ENCODE results near the gene CAND1. TPM values are rescaled to one million over a fixed set of nuclear protein-coding genes. Genes with fewer than 3 reads are reported as not detected.

The CAND1 gene
- total and polyA plus RNA-seq, 4 donors, result 25.4 to 66.1 (median 45.7) TPM

DNA sequence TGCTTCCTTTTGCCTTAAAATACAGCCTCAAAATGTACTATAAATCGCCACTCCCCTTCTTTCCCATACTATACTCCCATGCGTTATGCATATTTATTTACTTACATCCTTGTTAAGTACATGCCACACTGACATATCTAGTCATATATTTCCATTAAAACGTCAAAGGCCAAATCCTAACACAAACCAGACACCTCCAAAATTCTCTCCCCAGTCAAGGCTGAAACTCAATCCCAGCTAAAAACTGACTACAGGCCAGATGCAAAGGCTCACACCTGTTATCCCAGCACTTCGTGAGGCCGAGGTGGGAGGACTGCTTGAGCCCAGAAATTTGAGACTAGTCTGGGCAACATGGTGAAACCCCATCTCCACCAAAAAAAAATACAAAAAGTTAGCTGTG, 5.7 kb upstream of the CAND1 start:
- no peak overlapping the region for H3K9ac ChIP-seq (ENCODE audit: low read depth in 1 of 2, low read length in 2 of 2)
- H3K9me3 ChIP-seq (ENCODE audit: control insufficient read depth in 4 of 4, low read length in 3 of 4), result peaks cover 2 to 15% (median 5%) of the 10 kb centered on the region in 4 donors
- no peak for DNase-seq (ENCODE audit: low spot score)
- no peak overlapping the region for H3K27ac ChIP-seq (ENCODE audit: low read depth in 1 of 2, low read length in 2 of 2)
- H3K4me1 ChIP-seq (ENCODE audit: control insufficient read depth in 4 of 4, insufficient read depth in 4 of 4, low read length in 3 of 4), result peaks cover 1 to 10% (median 6%) of the 10 kb centered on the region in 4 donors
- H3K4me3 ChIP-seq (ENCODE audit: low read depth in 1 of 3, low read length in 3 of 3), result no peak overlapping the region
- no peaks in the 10 kb centered on the region for H3K36me3 ChIP-seq (ENCODE audit: control insufficient read depth in 4 of 4, insufficient read depth in 3 of 4, low read depth in 1 of 4, low read length in 3 of 4)
- TF ChIP-seq, protein P1, sequence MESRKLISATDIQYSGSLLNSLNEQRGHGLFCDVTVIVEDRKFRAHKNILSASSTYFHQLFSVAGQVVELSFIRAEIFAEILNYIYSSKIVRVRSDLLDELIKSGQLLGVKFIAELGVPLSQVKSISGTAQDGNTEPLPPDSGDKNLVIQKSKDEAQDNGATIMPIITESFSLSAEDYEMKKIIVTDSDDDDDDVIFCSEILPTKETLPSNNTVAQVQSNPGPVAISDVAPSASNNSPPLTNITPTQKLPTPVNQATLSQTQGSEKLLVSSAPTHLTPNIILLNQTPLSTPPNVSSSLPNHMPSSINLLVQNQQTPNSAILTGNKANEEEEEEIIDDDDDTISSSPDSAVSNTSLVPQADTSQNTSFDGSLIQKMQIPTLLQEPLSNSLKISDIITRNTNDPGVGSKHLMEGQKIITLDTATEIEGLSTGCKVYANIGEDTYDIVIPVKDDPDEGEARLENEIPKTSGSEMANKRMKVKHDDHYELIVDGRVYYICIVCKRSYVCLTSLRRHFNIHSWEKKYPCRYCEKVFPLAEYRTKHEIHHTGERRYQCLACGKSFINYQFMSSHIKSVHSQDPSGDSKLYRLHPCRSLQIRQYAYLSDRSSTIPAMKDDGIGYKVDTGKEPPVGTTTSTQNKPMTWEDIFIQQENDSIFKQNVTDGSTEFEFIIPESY (IDR thresholded peaks at IDR 0.05), result no peak
- TF ChIP-seq NR2F2 (IDR thresholded peaks at IDR 0.05) (no peak), FOXA1 (IDR thresholded peaks at IDR 0.05) (no peak)
- 81% methylated on average over 5 of the region's 5 CpGs for WGBS
- no peaks in the 10 kb centered on the region for H3K27me3 ChIP-seq (ENCODE audit: control insufficient read depth in 4 of 4, insufficient read depth in 4 of 4, low read length in 3 of 4)

DNA sequence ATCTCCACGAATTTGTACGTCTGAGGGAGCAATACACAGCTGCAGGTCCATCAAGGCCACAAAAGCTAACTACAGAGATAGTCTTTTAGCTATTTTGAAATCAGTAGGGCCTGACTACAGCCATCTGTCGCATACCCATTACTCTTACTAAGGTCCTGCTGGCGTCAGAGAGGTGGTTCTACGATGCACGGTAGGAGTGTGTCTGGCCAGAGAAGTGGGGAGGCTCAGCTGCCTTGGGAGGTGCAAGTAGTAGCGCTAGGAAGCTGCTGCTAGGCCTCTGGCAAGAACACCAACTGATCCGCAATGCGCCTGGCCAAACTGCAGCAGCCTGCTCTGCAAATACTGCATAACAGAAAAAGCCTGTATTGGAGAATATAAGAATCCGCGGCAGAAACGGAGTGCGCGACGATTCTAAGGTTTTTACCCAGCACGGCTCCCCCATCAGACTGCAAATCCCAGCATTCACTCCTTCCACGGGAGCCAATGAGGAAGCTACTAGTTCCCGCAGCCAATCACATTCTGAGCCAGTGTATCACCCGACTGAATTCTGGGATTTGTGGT, 743 bp upstream of the CAND1 start:
- DNase-seq (ENCODE audit: low spot score), result peak; percentile 82
- no peaks in the 10 kb centered on the region for H3K36me3 ChIP-seq (ENCODE audit: control insufficient read depth in 4 of 4, insufficient read depth in 3 of 4, low read depth in 1 of 4, low read length in 3 of 4)
- 2% methylated on average over 19 of the region's 19 CpGs for WGBS
- H3K9ac ChIP-seq (ENCODE audit: low read depth in 1 of 2, low read length in 2 of 2), result peak overlapping the region; percentile 26 to 90
- TF ChIP-seq, protein P2, sequence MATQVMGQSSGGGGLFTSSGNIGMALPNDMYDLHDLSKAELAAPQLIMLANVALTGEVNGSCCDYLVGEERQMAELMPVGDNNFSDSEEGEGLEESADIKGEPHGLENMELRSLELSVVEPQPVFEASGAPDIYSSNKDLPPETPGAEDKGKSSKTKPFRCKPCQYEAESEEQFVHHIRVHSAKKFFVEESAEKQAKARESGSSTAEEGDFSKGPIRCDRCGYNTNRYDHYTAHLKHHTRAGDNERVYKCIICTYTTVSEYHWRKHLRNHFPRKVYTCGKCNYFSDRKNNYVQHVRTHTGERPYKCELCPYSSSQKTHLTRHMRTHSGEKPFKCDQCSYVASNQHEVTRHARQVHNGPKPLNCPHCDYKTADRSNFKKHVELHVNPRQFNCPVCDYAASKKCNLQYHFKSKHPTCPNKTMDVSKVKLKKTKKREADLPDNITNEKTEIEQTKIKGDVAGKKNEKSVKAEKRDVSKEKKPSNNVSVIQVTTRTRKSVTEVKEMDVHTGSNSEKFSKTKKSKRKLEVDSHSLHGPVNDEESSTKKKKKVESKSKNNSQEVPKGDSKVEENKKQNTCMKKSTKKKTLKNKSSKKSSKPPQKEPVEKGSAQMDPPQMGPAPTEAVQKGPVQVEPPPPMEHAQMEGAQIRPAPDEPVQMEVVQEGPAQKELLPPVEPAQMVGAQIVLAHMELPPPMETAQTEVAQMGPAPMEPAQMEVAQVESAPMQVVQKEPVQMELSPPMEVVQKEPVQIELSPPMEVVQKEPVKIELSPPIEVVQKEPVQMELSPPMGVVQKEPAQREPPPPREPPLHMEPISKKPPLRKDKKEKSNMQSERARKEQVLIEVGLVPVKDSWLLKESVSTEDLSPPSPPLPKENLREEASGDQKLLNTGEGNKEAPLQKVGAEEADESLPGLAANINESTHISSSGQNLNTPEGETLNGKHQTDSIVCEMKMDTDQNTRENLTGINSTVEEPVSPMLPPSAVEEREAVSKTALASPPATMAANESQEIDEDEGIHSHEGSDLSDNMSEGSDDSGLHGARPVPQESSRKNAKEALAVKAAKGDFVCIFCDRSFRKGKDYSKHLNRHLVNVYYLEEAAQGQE (IDR thresholded peaks at IDR 0.05), result peak; percentile 61
- TF ChIP-seq HNF4A (conservative IDR thresholded peaks at IDR 0.05) (no peak), TAF1 (conservative IDR thresholded peaks at IDR 0.05) (peak; percentile 79), FOXA2 (IDR thresholded peaks at IDR 0.05) (peak; percentile 33)
- TF ChIP-seq, protein P1 (IDR thresholded peaks at IDR 0.05), result no peak
- peaks cover 3 to 28% (median 18%) of the 10 kb centered on the region in 4 donors for H3K4me1 ChIP-seq (ENCODE audit: control insufficient read depth in 4 of 4, insufficient read depth in 4 of 4, low read length in 3 of 4)
- peak overlapping the region; percentile 99 to 100 for H3K27ac ChIP-seq (ENCODE audit: low read depth in 1 of 2, low read length in 2 of 2)
- no peaks in the 10 kb centered on the region for H3K27me3 ChIP-seq (ENCODE audit: control insufficient read depth in 4 of 4, insufficient read depth in 4 of 4, low read length in 3 of 4)
- H3K9me3 ChIP-seq (ENCODE audit: control insufficient read depth in 4 of 4, low read length in 3 of 4), result peaks cover 2 to 15% (median 5%) of the 10 kb centered on the region in 4 donors
- peak overlapping the region; percentile 59 to 74 (median 59) for H3K4me3 ChIP-seq (ENCODE audit: low read depth in 1 of 3, low read length in 3 of 3)
